Glutamatergic neuron (in vitro differentiated cells): ENCODE data around the gene SEMA6A. TPM values are rescaled to one million over a fixed set of nuclear protein-coding genes. Genes with fewer than 3 reads are reported as not detected.

Experiments used
- DNase-seq: peaks from one replicate; pipeline ENCODE4 v3.0.0; 2022
- H3K27ac Mint-ChIP-seq: one replicate; pipeline ENCODE4 v1.8.0; 2020; ENCODE audit warnings: mild to moderate bottlenecking, mixed read lengths, inconsistent platforms; ENCODE audit not compliant: unreplicated experiment
- H3K27me3 Mint-ChIP-seq: one replicate; pipeline ENCODE4 v1.8.0; 2020; ENCODE audit warnings: mild to moderate bottlenecking, moderate library complexity, mixed read lengths, inconsistent platforms; ENCODE audit not compliant: unreplicated experiment
- H3K36me3 Mint-ChIP-seq: one replicate; pipeline ENCODE4 v1.8.0; 2020; ENCODE audit warnings: mild to moderate bottlenecking, mixed read lengths, inconsistent platforms; ENCODE audit not compliant: unreplicated experiment
- H3K4me1 Mint-ChIP-seq: one replicate; pipeline ENCODE4 v1.8.0; 2020; ENCODE audit warnings: mild to moderate bottlenecking, low read depth, mixed read lengths, inconsistent platforms; ENCODE audit not compliant: unreplicated experiment
- H3K4me3 Mint-ChIP-seq: one replicate; pipeline ENCODE4 v1.8.0; 2020; ENCODE audit warnings: mild to moderate bottlenecking, mixed read lengths, inconsistent platforms; ENCODE audit not compliant: unreplicated experiment
- H3K9me3 Mint-ChIP-seq: one replicate; pipeline ENCODE4 v1.8.0; 2020; ENCODE audit warnings: mild to moderate bottlenecking, moderate library complexity, mixed read lengths, inconsistent platforms; ENCODE audit not compliant: unreplicated experiment
- total RNA-seq: library from RNA; stranded (reverse); fragmentation: NEBNext Ultra II Directional; extraction: Animal tissue kit (Norgen Biotek cat#: 25700); gene quantifications from one replicate; pipeline ENCODE4 v1.2.1, GENCODE V29; 2021; ENCODE audit not compliant: unreplicated experiment
- TF ChIP-seq, protein P1 (sequence below): fragments of 200-600 bp; sonication (generic); IDR thresholded peaks from one replicate; pipeline ENCODE4 v1.5.0; 2021; ENCODE audit not compliant: partially characterized antibody, unreplicated experiment

Gene SEMA6A
- total RNA-seq, 1 donor from 2014 or later, result 424 TPM

DNA sequence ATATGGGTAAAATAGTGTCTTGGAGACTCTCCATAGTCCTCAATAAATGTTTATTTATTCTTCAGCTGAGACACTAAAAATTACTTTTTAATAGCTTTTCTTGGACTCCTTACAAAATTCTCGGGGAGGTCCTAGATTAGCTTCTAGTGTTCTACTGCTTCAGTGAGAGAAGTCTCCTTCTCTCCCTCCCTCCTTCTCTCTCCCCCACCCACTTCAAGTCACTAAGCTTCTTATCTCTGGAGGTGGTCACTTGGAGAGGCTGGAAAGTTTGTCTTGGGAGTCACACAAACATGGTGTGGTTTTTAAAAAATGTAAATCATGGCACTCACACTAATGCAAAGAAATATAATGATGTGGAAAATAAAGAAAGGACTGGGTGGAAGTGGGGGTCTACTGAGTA, 64.1 kb downstream of the SEMA6A start:
- TF ChIP-seq, protein P1, sequence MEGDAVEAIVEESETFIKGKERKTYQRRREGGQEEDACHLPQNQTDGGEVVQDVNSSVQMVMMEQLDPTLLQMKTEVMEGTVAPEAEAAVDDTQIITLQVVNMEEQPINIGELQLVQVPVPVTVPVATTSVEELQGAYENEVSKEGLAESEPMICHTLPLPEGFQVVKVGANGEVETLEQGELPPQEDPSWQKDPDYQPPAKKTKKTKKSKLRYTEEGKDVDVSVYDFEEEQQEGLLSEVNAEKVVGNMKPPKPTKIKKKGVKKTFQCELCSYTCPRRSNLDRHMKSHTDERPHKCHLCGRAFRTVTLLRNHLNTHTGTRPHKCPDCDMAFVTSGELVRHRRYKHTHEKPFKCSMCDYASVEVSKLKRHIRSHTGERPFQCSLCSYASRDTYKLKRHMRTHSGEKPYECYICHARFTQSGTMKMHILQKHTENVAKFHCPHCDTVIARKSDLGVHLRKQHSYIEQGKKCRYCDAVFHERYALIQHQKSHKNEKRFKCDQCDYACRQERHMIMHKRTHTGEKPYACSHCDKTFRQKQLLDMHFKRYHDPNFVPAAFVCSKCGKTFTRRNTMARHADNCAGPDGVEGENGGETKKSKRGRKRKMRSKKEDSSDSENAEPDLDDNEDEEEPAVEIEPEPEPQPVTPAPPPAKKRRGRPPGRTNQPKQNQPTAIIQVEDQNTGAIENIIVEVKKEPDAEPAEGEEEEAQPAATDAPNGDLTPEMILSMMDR, result no peak
- no peak for DNase-seq
- Mint-ChIP-seq H3K9me3 (peaks cover 13% of the 10 kb centered on the region), H3K27ac (peak overlapping the region; percentile 14), H3K4me3 (no peak overlapping the region), H3K27me3 (peaks cover 6% of the 10 kb centered on the region), H3K4me1 (peaks cover 74% of the 10 kb centered on the region), H3K36me3 (no peaks in the 10 kb centered on the region)

DNA sequence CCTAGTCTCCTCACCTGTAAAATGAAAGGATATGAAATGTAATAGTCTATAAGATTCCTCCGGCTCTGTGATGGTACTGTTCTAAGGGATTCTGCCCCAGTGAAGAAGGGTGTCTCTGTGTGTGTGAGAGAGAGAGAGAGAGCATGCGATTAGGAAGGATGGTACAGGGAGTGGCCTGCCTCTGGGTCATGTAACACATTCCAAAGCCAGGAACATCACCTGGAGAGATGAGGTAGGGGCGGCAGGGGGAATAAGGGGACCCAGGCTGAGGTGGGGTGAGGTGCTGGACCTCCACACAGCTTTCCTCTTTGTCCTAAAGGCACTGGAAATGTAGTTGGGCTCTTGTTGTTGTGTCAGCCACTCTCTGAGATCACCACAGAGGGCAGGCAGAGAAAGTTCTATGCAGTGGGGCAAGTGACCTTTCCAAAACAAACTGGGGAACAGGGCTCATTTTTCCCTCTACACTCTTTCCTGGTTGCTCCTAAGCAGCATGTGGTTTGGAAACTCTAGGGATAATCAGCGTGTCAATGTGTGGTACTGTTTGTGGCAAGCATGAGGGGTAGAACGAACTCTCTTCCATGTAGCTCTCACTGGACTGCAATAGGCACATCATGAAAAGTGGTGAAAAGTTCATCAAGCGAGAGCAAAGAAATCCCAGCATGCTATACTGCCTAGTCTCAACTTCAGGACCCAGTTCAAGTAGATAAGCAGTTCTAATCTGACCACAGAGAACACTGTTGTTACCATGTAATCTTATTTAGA, 65.0 kb downstream of the SEMA6A start:
- DNase-seq, result no peak
- H3K36me3 Mint-ChIP-seq, result no peaks in the 10 kb centered on the region
- peak overlapping the region; percentile 34 for H3K4me3 Mint-ChIP-seq
- peaks cover 4% of the 10 kb centered on the region for H3K27me3 Mint-ChIP-seq
- H3K4me1 Mint-ChIP-seq, result peaks cover 72% of the 10 kb centered on the region
- peaks cover 13% of the 10 kb centered on the region for H3K9me3 Mint-ChIP-seq
- peak overlapping the region; percentile 9 for H3K27ac Mint-ChIP-seq
- TF ChIP-seq, protein P1, result no peak

DNA sequence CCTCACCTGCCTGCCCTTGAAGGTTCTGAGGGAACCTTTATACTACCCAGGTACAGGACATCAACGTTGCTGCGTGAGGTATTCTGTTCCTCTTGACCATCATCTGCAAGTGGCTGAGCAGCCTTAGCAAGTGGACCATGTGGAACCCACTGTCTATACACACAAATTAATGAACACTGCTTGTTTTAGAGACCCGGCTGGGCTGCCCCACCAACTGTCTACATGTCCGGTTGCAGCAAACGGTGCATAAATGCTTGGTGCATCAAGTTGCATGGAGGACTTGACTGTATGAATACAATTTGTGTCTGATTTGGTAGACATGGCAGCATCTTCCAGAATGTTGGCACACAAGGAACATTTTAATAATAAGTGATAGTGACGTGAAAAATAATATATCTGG, 65.8 kb downstream of the SEMA6A start:
- Mint-ChIP-seq H3K36me3 (no peaks in the 10 kb centered on the region), H3K4me3 (peak overlapping the region; percentile 35), H3K9me3 (peaks cover 14% of the 10 kb centered on the region), H3K27me3 (peaks cover 4% of the 10 kb centered on the region), H3K4me1 (peaks cover 65% of the 10 kb centered on the region), H3K27ac (peak overlapping the region; percentile 72)
- TF ChIP-seq, protein P1, result no peak
- DNase-seq, result no peak

DNA sequence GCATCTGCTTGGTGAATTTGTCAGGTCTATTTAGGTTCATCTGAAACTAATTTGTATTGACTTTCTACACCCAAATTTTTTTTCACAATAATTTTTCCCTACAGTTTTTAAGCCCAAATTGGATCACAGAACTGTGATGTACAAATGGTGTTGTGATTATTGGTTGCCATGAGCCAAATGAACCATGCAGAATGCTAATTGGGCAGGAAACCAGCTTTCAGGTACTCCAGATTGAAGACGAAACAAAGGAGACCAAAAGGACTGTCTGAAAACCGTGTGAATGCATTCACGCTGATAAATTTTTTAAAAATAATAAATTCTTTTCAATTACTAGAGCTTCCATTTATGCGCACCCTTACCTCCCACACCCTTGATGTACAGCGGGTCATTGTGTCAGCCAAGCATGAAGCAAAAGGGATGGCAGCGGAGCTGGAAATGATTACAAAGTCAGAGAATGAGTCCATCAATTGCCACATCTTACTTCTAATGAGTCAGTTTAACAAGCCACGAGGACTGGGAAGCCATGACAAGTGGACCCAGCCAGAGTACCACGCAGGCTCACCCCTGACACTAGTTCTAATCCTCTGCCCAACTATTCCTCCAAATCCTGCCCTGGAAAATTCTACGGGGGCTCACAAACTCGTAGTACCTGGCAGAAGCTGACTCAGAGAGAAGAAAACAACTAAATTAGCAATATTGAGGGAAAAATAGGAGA, 66.5 kb downstream of the SEMA6A start:
- Mint-ChIP-seq H3K4me1 (peaks cover 59% of the 10 kb centered on the region), H3K27ac (peak overlapping the region; percentile 82)
- TF ChIP-seq, protein P1, result no peak

More for the DNA sequence above, 66.5 kb downstream of the SEMA6A start:
- Mint-ChIP-seq H3K27me3 (peaks cover 6% of the 10 kb centered on the region), H3K9me3 (peaks cover 11% of the 10 kb centered on the region), H3K4me3 (peak overlapping the region; percentile 61), H3K36me3 (no peaks in the 10 kb centered on the region)
- DNase-seq, result no peak
